Testis (tissue), 2 donors: ENCODE results near the gene CFAP126.

Source experiments
- POLR2A ChIP-seq: fragments of 450-650 bp; IDR thresholded peaks from one replicate; pipeline ENCODE4 v1.6.1; 2017; ENCODE audit warnings: antibody characterized with exemption, mild to moderate bottlenecking, moderate library complexity
- TF ChIP-seq, protein P1 (sequence below), 3 experiments: fragments of 450-650 bp in 2 of 3; fragments of 200-600 bp in 1 of 3; sonication (generic) in 1 of 3; IDR thresholded peaks; one replicate each; pipeline ENCODE4 v1.5.1; 2016 to 2019; ENCODE audit warnings: antibody characterized with exemption in 3 of 3, mild to moderate bottlenecking in 2 of 3, moderate library complexity in 1 of 3

DNA sequence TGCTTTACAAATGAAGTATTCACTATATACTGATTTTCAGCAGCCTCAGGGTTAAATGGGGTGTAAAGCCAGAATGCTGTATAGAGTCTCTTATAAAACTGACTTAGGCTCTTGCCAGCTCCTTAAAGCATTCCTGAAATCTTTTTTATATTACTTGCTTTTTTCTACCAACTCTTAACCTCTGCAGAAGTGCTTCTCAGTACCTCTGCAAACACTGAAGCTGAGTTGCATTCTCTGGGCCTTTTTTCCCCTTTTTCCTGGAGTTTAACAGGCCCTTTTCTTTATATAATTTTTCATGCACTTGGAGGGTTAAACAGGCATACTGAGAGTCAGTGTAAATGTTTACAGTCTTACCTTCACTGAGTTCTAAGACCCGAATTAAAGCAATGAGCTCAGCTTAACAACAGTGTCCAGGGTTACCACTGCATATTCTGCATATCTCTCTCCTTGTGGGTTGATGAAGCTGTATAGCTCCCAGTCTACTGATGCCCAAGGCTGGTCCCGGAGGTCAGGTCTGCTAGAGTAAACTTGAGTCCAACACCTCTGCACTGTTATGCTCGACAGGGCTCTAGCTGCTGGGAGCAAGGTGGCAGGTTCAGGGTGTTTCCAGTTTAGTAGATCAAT, 40.9 kb upstream of the CFAP126 start:
- TF ChIP-seq, protein P1, sequence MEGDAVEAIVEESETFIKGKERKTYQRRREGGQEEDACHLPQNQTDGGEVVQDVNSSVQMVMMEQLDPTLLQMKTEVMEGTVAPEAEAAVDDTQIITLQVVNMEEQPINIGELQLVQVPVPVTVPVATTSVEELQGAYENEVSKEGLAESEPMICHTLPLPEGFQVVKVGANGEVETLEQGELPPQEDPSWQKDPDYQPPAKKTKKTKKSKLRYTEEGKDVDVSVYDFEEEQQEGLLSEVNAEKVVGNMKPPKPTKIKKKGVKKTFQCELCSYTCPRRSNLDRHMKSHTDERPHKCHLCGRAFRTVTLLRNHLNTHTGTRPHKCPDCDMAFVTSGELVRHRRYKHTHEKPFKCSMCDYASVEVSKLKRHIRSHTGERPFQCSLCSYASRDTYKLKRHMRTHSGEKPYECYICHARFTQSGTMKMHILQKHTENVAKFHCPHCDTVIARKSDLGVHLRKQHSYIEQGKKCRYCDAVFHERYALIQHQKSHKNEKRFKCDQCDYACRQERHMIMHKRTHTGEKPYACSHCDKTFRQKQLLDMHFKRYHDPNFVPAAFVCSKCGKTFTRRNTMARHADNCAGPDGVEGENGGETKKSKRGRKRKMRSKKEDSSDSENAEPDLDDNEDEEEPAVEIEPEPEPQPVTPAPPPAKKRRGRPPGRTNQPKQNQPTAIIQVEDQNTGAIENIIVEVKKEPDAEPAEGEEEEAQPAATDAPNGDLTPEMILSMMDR (IDR thresholded peaks at IDR 0.05): no peak
- TF ChIP-seq POLR2A: no peak
